Measurements from ENCODE around the gene MICA. TPM values are rescaled to one million over a fixed set of nuclear protein-coding genes. Genes with fewer than 3 reads are reported as not detected.
"Not testable (repeated sequence)": the region's sequence is repeated elsewhere in the genome, so short reads cannot be mapped to it uniquely, and the experiment has no call there.

Gene MICA
- total RNA-seq, 4 donors from 2014 or later = 18.9 to 35.4 (median 22.3) TPM

DNA sequence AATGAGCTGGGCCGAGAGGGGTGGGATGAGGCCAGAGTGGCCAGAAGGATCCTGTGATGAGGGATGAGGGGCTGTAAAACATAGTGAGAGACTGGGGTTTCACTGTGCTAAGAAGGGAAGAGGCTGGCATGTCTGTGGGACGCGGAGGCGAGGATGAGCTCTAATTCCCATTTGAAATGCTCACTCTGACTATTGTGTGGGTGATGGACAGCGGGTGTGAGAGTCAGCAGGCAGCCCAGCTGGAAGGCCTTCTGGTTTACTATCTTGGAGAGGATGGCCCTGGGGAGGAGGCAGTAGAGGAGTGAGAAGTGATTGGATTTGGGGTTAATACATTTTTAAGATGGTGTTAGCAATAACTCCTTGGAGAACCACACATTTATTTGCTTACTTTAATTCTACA is 9.5 kb upstream of the MICA start:
- TF ChIP-seq, protein P1, sequence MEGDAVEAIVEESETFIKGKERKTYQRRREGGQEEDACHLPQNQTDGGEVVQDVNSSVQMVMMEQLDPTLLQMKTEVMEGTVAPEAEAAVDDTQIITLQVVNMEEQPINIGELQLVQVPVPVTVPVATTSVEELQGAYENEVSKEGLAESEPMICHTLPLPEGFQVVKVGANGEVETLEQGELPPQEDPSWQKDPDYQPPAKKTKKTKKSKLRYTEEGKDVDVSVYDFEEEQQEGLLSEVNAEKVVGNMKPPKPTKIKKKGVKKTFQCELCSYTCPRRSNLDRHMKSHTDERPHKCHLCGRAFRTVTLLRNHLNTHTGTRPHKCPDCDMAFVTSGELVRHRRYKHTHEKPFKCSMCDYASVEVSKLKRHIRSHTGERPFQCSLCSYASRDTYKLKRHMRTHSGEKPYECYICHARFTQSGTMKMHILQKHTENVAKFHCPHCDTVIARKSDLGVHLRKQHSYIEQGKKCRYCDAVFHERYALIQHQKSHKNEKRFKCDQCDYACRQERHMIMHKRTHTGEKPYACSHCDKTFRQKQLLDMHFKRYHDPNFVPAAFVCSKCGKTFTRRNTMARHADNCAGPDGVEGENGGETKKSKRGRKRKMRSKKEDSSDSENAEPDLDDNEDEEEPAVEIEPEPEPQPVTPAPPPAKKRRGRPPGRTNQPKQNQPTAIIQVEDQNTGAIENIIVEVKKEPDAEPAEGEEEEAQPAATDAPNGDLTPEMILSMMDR (IDR thresholded peaks at IDR 0.05) = no peak
- no peak for TF ChIP-seq POLR2AphosphoS5 (IDR thresholded peaks at IDR 0.05)
- no peak for TF ChIP-seq POLR2A (IDR thresholded peaks at IDR 0.05; ENCODE audit: low read depth)
- no peak for TF ChIP-seq EP300 (IDR thresholded peaks at IDR 0.05)
- no peak overlapping the region for H3K27ac ChIP-seq (replicated peaks in 1 of 4)
- H3K36me3 ChIP-seq = peaks cover 0 to 14% (median 5%) of the 10 kb centered on the region in 4 donors
- intact Hi-C loops (cut with DNase I) = no loop called here
- H3K27me3 ChIP-seq = no peaks in the 10 kb centered on the region
- H3K9me3 ChIP-seq = no peaks in the 10 kb centered on the region
- H3K4me1 ChIP-seq = peaks cover 20 to 28% (median 24%) of the 10 kb centered on the region in 4 donors
- DNase-seq (ENCODE audit: extremely low spot score) = no peak
- no peak overlapping the region for H3K4me3 ChIP-seq
- 76% methylated on average over 5 of the region's 5 CpGs for WGBS

DNA sequence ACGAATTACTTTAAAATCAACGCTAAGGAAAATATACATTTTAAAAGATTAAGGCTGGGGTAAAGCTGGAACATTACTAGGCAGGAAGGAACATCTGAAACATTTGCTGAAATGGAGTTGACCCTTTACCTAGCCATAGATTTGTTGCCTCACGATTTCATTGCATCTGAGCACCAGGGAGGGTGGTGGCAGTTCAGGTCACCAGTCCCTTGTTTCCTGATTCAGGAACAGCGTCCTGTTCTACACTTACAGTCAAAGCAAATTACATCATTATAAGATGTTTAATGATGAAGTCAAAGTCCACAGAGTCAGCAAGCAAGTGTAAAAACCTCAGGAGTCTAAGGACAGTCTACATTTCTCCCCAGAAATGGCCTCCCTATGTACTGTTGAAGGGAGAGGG is 9.0 kb upstream of the MICA start:
- Histone ChIP-seq H3K36me3 (peaks cover 0 to 14% (median 5%) of the 10 kb centered on the region in 4 donors), H3K27ac (replicated peaks in 1 of 4) (no peak overlapping the region), H3K9me3 (no peaks in the 10 kb centered on the region), H3K4me3 (no peak overlapping the region), H3K27me3 (no peaks in the 10 kb centered on the region), H3K4me1 (peaks cover 22 to 31% (median 29%) of the 10 kb centered on the region in 4 donors)
- WGBS = 68% methylated on average over 4 of the region's 4 CpGs
- TF ChIP-seq POLR2AphosphoS5 (IDR thresholded peaks at IDR 0.05) (no peak), EP300 (IDR thresholded peaks at IDR 0.05) (no peak), POLR2A (IDR thresholded peaks at IDR 0.05; ENCODE audit: low read depth) (no peak)
- TF ChIP-seq, protein P1 (IDR thresholded peaks at IDR 0.05) = no peak
- DNase-seq (ENCODE audit: extremely low spot score) = no peak
- intact Hi-C loops (cut with DNase I) = no loop called here

DNA sequence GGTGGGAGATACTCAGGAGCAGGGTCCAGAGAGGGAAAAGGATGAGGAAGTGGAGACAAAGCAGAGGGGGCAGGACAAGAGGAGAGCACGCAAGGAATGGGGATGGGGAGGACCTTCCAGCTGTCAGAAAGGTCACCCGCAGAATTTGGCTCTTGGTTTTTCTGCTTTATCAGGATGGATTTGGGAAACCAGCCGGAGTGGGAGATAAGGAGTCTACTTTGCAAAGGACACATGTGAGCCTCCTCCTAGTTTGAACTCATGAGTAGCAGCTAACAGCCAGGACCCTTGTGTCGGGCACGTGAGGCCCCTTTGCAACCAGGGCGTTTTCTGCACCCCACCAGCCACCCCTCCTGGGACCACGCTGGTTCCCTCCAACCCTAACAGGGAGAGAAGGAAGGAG is 7.6 kb upstream of the MICA start:
- Histone ChIP-seq H3K36me3 (peaks cover 0 to 14% (median 5%) of the 10 kb centered on the region in 4 donors), H3K4me1 (peaks cover 22 to 31% (median 29%) of the 10 kb centered on the region in 4 donors), H3K27ac (replicated peaks in 1 of 4) (no peak overlapping the region), H3K4me3 (no peak overlapping the region), H3K9me3 (no peaks in the 10 kb centered on the region), H3K27me3 (no peaks in the 10 kb centered on the region)
- no peak for DNase-seq (ENCODE audit: extremely low spot score)
- intact Hi-C loops (cut with DNase I) = loop anchor here (2.0 kb wide), 1 partner anchor 45 kb away; no protein-coding TSS in a partner anchor
- WGBS = 90% methylated on average over 7 of the region's 7 CpGs
- TF ChIP-seq POLR2A (IDR thresholded peaks at IDR 0.05; ENCODE audit: low read depth) = no peak
- TF ChIP-seq POLR2AphosphoS5 (IDR thresholded peaks at IDR 0.05) = no peak
- no peak for TF ChIP-seq EP300 (IDR thresholded peaks at IDR 0.05)
- TF ChIP-seq, protein P1 (IDR thresholded peaks at IDR 0.05) = no peak

DNA sequence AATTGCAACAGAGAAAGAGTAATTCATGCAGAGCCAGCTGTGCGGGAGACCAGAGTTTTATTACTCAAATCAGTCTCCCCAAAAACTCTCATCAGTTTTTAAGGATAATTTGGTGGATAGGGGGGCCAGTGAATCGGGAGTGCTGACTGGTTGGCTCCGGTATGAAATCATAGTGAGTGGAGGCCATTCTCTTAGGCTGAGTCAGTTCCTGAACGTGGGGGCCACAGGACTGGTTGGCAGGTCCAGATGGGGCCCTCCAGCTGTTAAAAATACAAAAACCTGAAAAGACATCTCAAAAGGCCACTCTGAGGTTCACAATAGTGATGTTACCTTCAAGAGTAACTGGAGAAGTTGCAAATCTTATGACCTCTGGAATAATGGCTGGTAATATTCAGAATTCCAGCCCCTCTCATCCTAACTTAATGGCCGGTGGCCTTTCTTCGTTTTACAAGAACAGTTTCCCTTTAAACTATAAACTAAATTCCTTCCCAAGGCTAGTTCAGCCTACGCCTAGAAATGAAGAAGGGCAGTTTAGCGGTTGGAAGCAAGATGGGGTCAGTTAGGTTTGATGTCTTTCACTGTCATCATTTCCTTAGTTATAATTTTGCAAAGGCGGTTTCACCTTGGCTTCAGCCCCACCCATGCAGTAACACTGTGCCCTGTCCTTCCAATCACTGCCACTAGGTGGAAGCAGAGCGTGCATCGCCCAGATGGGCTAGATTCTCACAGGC is 6.8 kb upstream of the MICA start:
- peaks cover 22 to 36% (median 33%) of the 10 kb centered on the region in 4 donors for H3K4me1 ChIP-seq
- TF ChIP-seq, protein P1 (IDR thresholded peaks at IDR 0.05) = peak; percentile 96 to 98 (median 96)
- no peak for TF ChIP-seq EP300 (IDR thresholded peaks at IDR 0.05)
- TF ChIP-seq POLR2AphosphoS5 (IDR thresholded peaks at IDR 0.05) = peak in 1 of 2 donors; percentile 81
- 35% methylated on average over 11 of the region's 11 CpGs for WGBS
- no peaks in the 10 kb centered on the region for H3K27me3 ChIP-seq
- H3K4me3 ChIP-seq = peak overlapping the region in 1 of 4 donors; percentile 5
- no peak overlapping the region for H3K27ac ChIP-seq (replicated peaks in 1 of 4)
- H3K36me3 ChIP-seq = peaks cover 0 to 14% (median 5%) of the 10 kb centered on the region in 4 donors
- no peak for DNase-seq (ENCODE audit: extremely low spot score)
- no peaks in the 10 kb centered on the region for H3K9me3 ChIP-seq
- intact Hi-C loops (cut with DNase I) = loop anchor here (2.0 kb wide), 1 partner anchor 44 kb away; no protein-coding TSS in a partner anchor

DNA sequence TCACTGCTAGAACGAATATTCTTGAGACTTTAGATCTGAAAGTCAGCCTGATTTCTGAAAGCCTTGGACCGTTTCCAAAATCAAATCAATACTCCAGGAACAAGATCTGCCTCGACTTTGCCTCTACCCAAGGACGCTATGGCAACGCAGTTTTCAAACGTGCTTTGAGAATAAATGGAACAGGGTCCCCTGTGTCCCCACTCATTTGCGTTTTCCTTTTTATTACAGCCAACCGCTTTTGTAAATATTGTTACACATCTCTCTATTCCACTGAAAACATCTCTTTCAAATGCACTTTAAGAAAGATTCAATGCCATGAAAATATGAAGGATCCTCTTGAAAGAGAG is 6.3 kb upstream of the MICA start:
- peaks cover 0 to 14% (median 5%) of the 10 kb centered on the region in 4 donors for H3K36me3 ChIP-seq
- not testable (repeated sequence) for H3K27ac ChIP-seq (replicated peaks in 1 of 4); H3K27me3 ChIP-seq; H3K9me3 ChIP-seq; DNase-seq (ENCODE audit: extremely low spot score)
- peak overlapping the region in 1 of 4 donors; percentile 5 for H3K4me3 ChIP-seq
- WGBS = 21% methylated on average over 8 of the region's 8 CpGs
- H3K4me1 ChIP-seq = peaks cover 27 to 41% (median 39%) of the 10 kb centered on the region in 4 donors
- intact Hi-C loops (cut with DNase I) = loop anchor here (2.0 kb wide), 1 partner anchor 44 kb away; no protein-coding TSS in a partner anchor
